Thyroid gland (tissue), 4 donors: Measurements from ENCODE around the gene ENGASE.

ENCODE experiments used
- POLR2A ChIP-seq, 2 donors: fragments of 450-650 bp; IDR thresholded peaks; one replicate each; pipeline ENCODE4 v1.6.1; 2017; ENCODE audit warnings: antibody characterized with exemption in 2 of 2, mild to moderate bottlenecking in 2 of 2, moderate library complexity in 1 of 2
- TF ChIP-seq, protein P1 (sequence below), 6 experiments: fragments of 200-600 bp in 3 of 6; fragments of 450-650 bp in 3 of 6; sonication (generic) in 3 of 6; IDR thresholded peaks; one replicate each; pipeline ENCODE4 v1.5.1; 2016 to 2019; ENCODE audit warnings: antibody characterized with exemption in 6 of 6, mild to moderate bottlenecking in 2 of 6, inconsistent platforms in 1 of 6, moderate library complexity in 1 of 6

DNA sequence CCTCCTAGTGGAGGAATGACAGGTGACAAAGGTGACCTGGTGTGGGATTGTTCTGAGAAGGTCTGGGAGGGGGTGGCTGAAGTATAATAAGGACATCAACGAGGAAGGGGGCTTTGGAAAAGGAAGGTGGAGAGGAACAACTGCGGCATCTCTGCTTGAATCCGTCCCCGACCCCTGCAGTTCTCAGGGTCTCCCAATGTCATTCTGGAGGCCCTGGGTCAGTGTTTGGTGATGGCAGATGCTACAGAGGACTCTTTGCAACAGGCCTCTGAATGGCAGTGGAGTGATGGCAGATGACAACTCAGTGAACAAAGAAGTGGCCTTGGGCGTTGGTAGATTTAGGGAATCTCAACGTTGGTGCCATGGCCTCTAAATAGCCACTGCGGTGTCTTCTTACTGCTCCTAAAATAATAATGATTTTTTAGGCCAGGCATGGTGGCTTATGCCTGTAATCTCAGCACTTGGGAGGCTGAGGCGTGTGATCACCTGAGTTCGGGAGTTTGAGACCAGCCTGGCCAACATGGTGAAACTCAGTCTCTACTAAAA is 1.3 kb downstream of the ENGASE start:
- TF ChIP-seq, protein P1, sequence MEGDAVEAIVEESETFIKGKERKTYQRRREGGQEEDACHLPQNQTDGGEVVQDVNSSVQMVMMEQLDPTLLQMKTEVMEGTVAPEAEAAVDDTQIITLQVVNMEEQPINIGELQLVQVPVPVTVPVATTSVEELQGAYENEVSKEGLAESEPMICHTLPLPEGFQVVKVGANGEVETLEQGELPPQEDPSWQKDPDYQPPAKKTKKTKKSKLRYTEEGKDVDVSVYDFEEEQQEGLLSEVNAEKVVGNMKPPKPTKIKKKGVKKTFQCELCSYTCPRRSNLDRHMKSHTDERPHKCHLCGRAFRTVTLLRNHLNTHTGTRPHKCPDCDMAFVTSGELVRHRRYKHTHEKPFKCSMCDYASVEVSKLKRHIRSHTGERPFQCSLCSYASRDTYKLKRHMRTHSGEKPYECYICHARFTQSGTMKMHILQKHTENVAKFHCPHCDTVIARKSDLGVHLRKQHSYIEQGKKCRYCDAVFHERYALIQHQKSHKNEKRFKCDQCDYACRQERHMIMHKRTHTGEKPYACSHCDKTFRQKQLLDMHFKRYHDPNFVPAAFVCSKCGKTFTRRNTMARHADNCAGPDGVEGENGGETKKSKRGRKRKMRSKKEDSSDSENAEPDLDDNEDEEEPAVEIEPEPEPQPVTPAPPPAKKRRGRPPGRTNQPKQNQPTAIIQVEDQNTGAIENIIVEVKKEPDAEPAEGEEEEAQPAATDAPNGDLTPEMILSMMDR (IDR thresholded peaks at IDR 0.05), result no peak
- TF ChIP-seq POLR2A (IDR thresholded peaks at IDR 0.05), result no peak
